GM18499 (cell line): ENCODE measurements around the gene NSG1.

Experiments
- ATAC-seq: cut with Tn5 transposase; IDR thresholded peaks from one replicate; pipeline ENCODE4 v1.9.1; 2021; ENCODE audit warnings: moderate number of reproducible peaks; ENCODE audit not compliant: insufficient read depth, unreplicated experiment

NSG1 gene

DNA sequence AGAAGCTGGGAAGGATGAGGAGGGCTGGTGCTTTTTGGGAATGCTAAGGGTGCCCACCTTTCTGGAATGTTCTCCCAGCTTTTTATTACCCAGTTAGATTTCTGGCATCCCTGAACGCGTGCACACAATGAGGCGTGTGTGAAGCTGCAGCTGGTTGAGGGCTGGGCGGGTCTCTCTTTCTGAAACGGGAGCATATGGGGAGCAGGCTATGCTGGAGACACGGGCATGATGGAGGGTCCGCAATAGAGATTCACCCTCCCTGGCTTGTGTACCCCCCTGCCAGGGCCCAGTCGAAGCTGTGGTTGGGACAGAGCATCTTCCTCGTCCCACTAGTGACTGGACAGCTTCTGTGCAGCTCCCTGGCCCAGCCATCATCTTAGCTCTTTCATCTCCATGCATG lies 8.5 kb downstream of the NSG1 start:
- ATAC-seq, result no peak

DNA sequence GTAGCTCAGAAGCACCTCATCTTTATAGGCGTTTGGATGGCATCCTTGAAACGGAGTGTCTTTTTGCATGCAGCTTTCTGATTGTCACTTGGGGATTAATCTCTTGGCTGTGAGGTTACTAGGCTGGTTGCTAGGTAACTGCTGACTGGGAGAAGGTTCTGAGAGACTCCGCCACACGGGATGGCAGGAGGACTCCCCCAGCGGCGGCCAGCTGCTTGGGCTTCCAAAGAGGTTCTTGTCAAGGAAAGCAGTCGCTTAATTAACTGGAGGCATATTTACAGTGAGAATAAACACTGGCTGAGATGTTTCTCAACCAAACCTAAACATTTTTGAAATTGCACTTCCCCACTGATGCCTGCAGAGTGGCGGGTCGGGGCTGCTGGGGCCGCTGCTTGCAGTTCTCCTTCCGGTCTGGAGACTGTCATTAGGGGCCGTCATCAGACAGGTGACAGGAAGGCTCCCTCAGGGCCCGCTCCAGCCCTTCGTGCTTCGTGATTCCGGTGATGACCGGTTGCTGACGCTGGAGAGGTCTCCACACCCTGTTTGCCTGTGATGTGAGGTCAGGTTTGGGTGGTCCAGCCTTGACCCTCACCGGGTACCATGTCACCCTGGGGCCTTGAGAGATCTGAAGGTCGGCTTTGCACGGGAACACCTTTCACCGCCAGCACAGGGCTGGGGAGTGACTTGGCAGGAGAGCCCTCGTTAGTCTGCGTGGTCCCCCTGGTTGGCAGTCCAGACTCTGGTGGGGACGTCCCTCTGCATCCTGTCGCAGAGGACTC lies 9.1 kb downstream of the NSG1 start:
- ATAC-seq, result no peak

DNA sequence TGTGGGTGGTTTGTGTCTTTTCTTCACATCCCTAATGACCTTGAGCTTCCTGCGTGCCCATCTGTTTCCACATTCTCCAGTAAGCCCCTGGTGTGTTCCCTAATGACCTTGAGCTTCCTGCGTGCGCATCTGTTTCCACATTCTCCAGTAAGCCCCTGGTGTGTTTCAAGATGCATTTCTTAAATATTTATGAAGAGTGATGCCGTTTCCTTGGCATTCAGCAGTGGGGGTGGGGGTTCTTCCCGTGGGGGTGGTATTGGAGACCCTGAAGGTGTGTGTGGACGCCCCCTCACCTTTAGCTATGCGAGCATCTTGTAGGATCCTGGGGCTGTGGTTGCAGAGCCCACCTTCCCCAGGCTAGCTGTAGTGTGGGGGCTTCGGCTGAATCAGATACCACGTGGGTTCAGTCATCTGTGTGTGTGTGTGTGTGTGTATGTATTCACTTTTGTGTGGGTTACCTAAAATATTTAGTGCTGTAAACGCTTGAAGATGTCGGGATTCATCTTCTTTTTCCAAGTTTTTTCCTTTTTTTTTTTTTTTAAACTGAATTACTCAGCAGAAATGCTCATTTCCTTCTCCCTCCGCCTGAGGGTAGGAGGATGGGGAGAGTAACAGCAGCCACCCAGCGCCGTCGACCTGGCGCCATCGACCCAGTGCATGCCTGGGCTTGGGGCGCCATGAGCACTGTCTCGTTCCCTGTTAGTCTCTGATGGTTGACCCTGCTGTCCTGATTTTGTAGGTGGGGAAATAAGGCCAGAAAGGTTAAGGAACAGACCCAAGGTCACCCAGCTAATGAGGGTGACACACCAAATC lies 9.9 kb downstream of the NSG1 start:
- no peak for ATAC-seq

DNA sequence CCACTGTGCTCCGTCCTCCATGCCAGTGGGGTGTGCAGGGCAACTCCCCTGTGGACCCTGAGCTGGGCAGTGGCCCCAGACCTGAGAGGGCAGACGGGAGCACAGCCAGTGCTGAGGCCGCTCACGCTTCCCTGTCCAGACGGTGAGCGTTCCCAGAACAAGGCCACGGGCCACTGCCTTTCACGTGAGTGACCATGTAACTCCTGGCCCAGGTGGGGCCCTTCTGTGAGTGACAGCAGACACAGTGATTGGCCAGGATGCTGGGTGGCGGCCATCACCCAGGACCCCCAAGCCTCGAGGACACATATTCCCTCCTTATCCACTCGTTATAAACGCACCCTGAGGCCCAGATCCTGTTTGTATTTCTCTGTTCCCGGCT lies 10.5 kb downstream of the NSG1 start:
- no peak for ATAC-seq

DNA sequence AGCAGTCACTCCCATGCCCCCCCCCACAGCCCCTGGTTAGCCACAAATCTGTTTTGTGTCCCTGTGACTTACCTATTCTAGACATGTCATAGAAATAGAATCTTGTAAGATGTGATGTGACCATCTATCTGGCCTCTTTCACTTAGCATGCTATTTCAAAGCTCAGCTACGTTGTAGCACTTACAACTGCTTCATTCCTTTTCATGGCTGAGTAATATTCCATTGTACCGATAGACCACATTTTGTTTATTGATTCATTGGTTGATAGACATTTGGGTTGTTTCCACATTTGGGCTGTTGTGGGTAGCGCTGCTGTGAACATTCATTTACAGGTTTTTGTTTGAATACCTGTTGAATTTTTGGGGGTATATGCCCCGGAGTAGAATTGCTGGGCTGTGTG lies 11.5 kb downstream of the NSG1 start:
- no peak for ATAC-seq

DNA sequence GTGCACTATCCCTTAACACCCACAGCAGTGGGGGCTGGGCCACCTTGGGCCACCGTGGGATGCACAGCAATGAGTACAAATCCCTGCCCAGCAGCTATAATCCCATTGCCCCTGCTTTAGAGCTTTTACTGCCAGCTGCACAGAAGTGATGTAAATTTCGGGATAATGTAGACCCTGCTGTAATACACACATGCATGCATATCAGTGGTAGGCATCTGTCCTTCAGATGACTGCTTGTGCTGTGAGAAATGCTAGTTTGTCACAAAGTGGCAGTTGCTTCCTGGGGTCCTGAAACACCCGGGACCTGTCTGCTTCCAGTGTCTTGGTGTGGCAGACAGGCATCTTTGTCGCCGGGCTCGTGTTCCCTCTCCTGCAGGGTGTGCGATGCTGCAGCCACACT lies 14.1 kb downstream of the NSG1 start:
- ATAC-seq, result no peak

DNA sequence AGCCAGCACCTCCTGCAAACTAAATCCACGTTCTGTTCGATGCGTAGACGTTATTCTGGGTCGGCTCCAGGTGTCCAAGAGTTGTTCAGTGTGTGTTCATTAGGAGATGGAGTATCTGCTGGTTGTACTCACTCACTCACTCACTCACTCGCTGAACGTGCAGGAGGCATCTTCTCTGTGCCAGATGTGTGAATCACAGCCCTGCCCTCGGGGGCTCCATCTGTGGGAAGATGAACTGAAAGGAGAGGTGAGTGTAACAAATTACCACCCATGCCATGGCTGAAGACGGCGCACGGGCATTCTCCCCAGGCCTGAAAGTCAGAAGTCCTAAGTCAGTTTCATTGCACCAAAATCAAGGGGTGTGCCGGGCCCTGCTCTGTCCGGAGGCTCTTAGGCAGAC lies 16.1 kb downstream of the NSG1 start:
- no peak for ATAC-seq

DNA sequence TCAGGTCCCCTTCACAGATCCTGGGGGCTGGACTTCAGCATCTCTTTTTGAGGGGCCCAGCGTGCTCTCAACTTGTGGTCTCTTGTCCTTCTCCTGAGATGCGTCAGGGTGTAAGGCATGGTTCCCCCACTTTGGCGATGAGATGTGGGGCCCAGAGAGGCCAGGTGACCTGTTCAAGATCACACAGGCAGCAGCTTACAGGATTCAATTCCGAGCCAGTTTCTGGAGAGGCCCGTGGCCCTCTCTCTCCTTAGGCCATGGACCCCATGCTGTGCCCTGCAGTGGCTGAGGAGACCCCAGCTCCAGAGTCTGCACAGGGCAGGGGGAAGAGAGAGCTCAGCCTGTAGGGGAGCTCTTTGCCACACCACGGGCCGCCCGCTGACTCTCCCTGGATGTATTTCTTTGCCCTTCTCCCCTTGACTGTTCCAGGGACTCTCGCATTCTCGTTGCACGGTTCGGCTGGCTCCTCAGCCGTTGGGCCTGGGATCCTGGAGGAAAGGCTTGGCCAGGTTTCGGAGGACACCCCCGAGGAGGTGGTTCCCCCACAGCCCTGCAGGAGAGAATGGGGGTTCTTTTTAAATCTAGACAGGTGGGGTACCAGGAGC lies 18.6 kb downstream of the NSG1 start:
- ATAC-seq, result no peak

DNA sequence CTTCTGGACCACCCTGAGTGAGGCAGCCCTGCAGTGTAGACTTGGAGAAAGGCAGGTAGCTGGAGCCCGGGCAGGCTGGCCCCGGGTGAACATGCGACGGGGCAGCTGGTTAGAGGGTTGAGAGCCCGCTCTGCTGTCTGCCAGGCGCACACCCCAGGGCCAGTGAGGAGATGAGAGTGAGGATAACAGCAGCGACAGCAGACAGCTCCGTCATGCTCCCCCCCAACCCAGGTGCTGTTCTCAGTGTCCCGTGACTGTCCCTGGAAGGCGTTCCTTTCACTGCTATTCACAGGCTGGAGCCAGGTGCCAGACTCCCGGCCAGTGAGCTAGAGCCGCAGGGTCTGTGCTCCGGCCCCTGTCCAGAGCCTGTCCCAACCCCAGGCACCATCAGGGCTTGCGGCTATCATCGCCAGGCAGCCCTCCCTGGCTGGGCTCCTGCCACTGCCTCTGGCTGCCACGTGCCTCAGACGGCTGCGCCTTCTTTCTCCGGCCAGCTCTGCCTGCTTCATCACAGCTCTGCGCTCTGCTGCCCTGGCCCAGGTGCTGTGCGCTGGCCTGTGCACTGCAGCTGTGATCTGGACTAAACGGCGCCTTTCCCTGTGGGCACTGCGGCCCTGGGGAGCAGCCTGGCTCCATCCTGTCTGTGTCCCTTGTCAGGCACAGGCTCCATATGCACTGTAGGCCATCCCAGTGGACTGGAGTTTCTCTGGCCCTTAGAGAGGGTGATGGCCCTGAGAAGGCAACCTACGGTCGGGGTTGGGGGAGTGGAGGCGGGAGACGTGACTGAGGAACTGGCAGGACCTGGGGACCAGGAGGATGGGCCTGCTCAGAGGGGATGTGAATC lies 19.8 kb downstream of the NSG1 start:
- no peak for ATAC-seq

DNA sequence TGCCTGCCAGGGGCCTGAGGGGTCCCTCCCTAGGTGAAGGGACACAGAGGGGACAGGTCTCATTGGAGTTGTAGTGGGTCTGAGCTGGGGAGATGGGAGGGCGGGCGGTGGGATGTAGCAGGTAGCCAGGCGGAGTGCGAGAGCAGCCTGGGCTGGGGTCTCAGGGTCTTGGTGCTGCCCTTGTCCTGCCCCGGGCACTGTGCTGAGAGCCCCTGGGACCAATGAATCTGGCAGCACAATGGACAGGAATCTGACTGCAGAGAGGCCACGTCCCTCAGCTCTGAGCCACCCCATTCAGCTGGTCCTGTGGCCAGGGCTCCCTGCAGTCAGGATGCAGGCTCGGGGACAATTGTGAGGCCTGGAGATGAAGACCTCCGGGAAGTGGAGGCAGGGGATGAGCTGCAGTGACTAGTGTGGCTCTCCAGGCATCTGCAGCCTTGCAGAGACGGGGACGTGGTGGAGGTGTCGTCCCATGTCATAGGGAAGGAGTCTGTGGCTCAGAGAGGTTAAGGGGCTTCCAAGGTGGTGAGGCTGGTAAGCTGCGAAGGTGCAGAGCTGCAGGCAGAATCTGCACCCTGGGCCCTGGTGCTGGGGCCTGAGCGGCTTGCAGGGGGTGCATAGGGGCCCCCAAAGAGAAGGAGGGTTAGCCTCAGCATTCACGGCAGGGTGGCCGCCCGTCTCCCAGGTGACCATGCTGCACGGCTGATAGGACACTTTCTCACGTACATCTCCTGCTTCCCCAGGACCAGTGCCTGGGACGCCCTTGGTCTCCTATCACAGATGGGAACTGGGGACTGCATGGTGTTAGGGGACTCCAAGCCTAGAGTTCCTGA lies 20.6 kb downstream of the NSG1 start:
- no peak for ATAC-seq

DNA sequence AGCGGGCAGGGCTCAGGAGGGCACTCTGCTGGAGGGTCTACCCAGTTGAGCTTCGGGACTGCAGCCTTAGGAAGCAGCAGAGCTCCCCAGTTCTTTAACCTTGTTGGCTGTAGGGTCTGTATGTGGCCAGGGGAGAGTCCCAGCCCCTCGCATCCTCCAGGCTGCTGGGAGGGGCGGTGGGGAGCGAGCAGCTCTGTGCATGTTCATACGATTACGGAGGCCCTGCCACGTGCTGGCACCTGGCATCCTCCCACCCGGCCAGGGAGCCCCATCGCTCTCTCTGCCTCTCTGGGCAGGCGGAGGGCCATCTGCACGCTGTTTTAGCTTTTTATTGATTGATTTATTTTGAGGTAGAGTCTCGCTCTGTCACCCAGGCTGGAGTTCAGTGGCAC lies 21.2 kb downstream of the NSG1 start:
- ATAC-seq, result no peak

DNA sequence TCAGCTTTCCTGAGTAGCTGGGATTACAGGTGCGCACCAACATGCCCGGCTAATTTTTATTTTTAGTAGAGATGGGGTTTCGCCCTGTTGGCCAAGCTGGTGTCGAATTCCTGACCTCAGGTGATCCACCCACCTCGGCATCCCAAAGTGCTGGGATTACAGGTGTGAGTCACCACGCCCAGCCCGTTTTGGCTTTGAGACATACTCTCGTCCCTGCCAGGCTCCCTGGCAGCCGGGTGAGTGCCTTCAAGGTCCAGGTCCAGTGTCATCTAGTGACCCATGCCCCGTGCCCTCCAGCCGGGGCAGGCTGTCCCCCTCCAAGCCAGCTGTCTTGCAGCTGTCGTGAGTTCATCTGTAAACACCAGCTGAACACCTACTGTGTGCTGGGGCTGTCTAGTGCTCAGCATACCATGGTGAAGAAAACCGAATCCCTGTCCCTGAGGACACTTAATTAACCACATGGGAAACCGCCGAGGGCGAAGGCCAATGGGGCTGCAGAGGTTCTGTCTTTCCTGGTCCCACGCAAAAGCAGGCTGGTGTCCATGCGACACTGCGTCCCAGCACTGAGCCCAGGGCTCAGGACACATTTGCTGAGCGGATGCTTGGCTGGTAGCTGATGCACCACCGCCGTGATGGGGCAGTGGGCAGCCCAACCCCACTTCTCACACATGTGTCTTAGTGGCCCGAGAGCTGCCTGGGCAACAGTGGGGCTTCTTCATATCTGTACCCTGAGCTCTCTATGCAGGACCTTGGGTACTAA lies 21.9 kb downstream of the NSG1 start:
- no peak for ATAC-seq

DNA sequence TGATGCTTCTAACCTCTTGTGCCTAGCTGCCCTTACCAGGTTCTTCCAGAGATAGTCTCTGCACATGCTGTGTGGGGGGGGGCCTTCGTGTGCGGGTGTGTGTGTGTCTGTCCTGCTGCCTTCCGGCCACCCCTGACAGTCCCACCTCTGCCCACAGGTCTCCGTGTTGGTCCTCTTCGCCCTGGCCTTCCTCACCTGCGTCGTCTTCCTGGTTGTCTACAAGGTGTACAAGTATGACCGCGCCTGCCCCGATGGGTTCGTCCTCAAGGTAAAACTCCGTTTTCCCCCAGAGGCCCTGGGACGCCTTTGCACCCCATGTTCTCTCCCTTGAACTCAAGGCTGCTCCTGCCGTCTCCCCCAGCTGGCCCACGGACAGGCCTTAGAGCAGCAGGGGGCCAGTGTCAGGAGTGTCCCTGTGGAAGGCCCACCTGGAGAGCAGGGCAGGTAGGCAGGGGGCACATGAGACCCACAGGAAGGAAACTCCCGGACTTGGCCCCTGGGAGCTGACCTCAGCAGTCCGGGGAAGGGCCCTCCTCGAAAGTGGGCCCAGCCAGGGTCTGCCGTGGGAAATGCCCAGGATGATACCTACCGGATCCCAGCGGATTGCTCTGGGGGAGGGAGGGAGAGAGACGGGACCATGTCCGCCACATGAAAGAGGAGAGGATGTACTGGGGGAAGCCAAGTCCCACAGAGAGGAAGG lies 22.7 kb downstream of the NSG1 start:
- ATAC-seq, result no peak

DNA sequence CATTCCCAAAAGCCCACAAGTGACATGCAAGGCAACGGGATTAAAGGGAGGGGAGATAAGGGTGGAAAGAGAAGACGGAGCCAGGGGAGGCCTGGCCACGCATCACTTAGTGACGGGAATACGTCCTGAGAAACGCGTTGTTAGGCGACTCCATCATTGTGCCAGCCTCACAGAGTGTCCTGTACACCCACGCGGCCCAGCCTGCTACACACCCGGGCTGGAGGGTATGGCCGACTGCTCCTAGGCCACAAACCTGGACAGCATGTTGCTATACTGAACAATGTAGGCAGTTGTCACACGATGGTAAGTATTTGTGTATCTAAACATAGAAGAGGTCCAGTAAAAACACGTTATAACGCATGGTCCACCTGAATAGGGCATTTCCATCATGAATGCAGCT lies 23.4 kb downstream of the NSG1 start:
- ATAC-seq, result no peak

DNA sequence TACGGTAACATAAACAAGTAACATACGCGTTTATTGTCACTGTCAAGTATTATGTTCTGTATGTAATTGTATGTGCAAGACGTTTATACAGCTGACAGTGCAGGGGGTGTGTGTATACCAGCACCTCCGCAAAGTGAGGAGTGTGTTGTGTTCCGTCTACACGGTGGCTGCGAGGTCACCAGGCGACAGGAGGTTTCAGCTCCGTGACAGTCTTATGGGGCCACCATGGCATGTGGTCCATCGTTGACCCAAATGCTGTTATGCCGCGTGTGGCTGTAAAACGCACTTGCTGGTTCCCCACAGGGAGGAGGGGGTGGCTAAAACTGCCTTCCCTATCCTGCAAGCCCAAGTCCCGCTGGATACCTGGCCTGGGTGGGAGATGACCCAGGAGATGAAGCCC lies 25.0 kb downstream of the NSG1 start:
- ATAC-seq, result no peak

DNA sequence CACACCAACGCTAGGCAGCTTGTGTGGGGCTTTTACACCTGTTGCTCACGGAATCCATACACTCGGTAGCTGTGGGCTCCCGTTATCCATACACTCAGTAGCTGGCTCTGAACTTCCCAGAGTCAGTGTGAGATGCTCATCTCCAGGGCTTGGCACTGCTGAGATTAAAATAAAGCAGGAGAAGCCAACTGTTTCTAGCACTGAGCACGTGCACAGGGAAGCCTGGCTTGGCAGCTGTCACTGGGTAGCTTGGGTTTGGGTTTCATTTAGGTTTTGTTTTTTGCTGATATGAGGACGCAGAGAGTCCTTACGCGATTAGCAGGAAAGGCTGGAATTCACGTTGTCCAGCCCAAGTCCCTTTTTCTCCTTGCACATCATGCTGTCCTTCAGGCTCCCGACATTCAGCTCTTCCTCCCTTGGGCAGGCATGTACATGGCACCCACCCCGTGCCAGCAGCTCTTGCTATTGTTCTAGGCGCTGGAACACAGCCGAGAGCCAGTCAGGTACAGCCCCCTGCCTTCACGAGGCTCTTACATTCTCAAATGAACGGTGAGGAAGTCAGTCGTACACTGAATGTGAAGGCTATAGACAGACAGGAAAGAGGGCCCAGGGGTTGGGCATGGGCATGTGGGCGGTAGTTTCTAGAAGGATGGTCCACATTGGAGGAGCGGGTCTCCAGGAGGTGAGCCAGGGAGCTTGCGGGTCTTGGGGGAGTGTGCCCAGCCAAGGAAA lies 25.9 kb downstream of the NSG1 start:
- ATAC-seq, result no peak

DNA sequence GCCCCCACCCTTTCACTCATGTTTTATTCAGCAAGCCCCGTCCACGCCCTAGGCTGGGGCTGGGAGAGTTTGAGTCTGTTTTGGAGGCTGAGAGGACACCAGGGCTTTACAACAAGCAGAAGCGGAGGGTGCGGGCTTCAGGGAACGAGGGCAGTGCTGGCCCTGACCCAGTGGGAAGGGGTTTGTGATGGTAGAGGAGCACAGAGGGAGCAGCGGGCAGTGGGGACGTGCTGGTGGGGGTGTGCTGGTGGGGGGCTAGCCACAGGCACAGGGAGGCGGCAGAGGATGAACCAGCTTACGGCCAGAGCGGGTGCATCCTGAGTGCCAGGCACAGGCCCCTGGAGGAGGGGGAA lies 26.4 kb downstream of the NSG1 start:
- no peak for ATAC-seq

DNA sequence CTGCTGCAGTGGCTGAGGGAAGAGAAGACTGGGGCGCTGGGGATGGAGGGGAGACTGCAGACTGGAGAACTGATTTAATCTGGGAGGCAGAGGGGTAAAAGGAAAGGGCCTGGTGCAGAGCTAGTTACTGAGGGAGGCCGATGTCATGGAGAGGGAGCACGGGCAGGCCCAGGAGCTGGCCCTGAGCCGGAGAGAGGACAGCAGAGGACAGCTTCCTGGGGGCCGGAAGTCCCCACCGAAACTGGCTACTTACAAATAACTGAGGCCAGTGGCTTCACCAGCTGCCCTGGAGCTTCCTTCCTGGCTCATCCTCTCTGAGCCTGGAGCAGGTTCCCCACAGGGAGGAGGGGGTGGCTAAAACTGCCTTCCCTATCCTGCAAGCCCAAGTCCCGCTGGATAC lies 26.9 kb downstream of the NSG1 start:
- no peak for ATAC-seq
